ENCODE results near the gene EFHC1. TPM values are rescaled to one million over a fixed set of nuclear protein-coding genes. Genes with fewer than 3 reads are reported as not detected.

The EFHC1 gene
- total RNA-seq, 3 donors from 2014 or later: 26.2 to 55.8 (median 36.7) TPM

DNA sequence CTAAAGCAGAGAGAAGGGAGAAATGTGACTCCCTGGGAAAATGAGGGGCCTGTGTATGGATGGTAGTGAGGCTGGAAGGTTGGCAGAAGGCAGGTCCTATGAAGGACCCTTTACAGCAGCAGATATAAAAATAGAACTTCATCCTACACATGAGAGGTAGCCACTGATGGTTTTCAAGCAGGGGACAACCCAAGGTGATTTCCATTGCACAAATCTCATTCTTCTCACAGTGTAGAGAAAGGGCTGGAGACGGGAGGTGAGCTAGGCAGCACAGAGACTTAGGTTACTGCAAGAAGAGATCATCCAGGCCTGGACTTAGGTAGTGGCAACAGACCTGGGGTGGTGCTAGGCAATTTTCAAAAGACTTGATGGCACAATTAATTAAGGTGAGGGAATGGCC lies 126.0 kb downstream of the EFHC1 start:
- Histone ChIP-seq H3K4me3 (no peak overlapping the region), H3K4me1 (peaks cover 6 to 12% of the 10 kb centered on the region in 2 donors), H3K36me3 (no peaks in the 10 kb centered on the region), H3K9me3 (no peaks in the 10 kb centered on the region), H3K27ac (peak overlapping the region in 1 of 2 donors; percentile 83), H3K27me3 (no peaks in the 10 kb centered on the region)
- no peak for DNase-seq (ENCODE audit: low spot score in 2 of 2)
- TF ChIP-seq POLR2AphosphoS5 (IDR thresholded peaks at IDR 0.05) (no peak), POLR2A (IDR thresholded peaks at IDR 0.05) (no peak)
- TF ChIP-seq, protein P1, sequence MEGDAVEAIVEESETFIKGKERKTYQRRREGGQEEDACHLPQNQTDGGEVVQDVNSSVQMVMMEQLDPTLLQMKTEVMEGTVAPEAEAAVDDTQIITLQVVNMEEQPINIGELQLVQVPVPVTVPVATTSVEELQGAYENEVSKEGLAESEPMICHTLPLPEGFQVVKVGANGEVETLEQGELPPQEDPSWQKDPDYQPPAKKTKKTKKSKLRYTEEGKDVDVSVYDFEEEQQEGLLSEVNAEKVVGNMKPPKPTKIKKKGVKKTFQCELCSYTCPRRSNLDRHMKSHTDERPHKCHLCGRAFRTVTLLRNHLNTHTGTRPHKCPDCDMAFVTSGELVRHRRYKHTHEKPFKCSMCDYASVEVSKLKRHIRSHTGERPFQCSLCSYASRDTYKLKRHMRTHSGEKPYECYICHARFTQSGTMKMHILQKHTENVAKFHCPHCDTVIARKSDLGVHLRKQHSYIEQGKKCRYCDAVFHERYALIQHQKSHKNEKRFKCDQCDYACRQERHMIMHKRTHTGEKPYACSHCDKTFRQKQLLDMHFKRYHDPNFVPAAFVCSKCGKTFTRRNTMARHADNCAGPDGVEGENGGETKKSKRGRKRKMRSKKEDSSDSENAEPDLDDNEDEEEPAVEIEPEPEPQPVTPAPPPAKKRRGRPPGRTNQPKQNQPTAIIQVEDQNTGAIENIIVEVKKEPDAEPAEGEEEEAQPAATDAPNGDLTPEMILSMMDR (IDR thresholded peaks at IDR 0.05): no peak
- intact Hi-C loops (cut with DNase I; ENCODE audit: low total_unique reads): no loop called here

DNA sequence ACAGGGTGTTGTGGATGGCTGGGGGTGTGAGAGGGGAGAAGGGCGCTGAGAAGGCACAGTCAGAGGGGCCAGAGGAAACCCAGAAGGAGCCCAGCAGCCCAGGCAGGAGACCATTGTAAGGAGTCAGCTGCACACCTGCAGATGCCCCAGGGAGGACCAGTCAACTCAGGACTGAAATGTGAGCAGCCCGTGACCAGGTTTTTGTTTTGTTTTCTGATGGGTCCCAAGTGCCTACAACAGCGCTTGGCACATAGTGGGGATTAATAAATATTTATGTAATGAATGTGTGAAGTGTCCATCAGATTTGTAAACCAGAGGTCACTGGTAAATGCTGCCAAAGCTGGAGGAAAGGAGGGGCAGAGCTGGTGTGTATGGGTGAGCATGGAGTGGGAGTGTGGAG lies 126.5 kb downstream of the EFHC1 start:
- intact Hi-C loops (cut with DNase I; ENCODE audit: low total_unique reads): no loop called here
- Histone ChIP-seq H3K27ac (peak overlapping the region in 1 of 2 donors; percentile 26), H3K36me3 (no peaks in the 10 kb centered on the region), H3K4me3 (no peak overlapping the region), H3K27me3 (no peaks in the 10 kb centered on the region), H3K4me1 (peaks cover 11 to 16% of the 10 kb centered on the region in 2 donors), H3K9me3 (no peaks in the 10 kb centered on the region)
- TF ChIP-seq POLR2AphosphoS5 (IDR thresholded peaks at IDR 0.05): no peak
- no peak for TF ChIP-seq POLR2A (IDR thresholded peaks at IDR 0.05)
- TF ChIP-seq, protein P1 (IDR thresholded peaks at IDR 0.05): no peak
- no peak for DNase-seq (ENCODE audit: low spot score in 2 of 2)

DNA sequence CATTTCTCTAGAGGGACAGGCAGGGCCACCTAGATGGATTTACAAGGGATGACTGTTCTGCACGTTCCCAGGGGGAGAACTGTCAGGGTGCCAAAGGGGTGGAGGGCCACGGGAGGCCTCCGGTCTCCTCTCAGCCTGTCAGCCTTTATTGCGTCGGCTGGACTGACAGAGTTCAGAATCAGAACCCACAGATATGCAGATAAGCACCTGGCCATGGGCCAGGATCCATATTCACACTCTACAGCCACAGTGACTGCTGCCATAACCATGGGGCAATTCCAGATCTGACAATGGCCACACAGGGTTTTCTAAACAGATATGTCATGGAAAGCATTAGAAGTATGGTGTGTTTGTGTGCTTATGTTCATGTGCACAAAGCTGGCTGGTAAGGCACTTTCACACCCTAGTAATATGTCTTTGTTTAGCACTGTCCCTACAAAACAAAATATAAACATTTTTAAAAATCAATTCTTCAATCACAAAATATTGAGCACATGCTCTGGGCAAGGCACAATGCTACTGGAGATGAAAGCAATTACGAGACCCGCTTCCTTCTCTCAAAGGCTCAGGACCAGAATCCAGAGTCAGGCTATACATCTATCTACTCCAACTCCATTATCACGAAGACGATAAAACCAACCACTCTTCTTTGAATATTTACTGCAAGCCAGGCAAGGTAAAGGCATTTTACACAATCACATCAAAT lies 127.7 kb downstream of the EFHC1 start:
- TF ChIP-seq, protein P1 (IDR thresholded peaks at IDR 0.05): no peak
- TF ChIP-seq POLR2A (IDR thresholded peaks at IDR 0.05): no peak
- TF ChIP-seq POLR2AphosphoS5 (IDR thresholded peaks at IDR 0.05): no peak
- no peak for DNase-seq (ENCODE audit: low spot score in 2 of 2)
- peak overlapping the region in 1 of 2 donors; percentile 60 for H3K27ac ChIP-seq
- H3K4me1 ChIP-seq: peaks cover 13 to 26% of the 10 kb centered on the region in 2 donors
- H3K36me3 ChIP-seq: no peaks in the 10 kb centered on the region
- H3K27me3 ChIP-seq: no peaks in the 10 kb centered on the region
- intact Hi-C loops (cut with DNase I; ENCODE audit: low total_unique reads): no loop called here
- H3K4me3 ChIP-seq: no peak overlapping the region
- H3K9me3 ChIP-seq: no peaks in the 10 kb centered on the region

DNA sequence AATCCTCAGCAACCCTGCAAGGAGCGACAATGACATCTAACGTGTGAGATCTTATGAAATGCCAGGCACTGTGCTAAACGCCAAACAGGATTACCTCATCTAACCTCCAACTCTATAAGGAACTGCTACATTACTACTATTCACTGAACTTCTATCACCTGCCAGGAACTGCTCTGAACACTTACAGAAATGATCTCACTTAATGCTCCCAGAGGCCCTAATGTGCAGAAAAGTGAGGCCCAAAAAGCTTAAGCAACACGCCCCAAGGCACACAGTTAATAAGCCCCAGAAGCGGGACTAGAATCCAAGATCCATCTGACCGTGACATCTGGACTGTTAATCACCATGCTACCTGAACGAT lies 128.2 kb downstream of the EFHC1 start:
- no peak for TF ChIP-seq POLR2A (IDR thresholded peaks at IDR 0.05)
- TF ChIP-seq, protein P1 (IDR thresholded peaks at IDR 0.05): no peak
- no peak for TF ChIP-seq POLR2AphosphoS5 (IDR thresholded peaks at IDR 0.05)
- Histone ChIP-seq H3K9me3 (no peaks in the 10 kb centered on the region), H3K27ac (peak overlapping the region in 1 of 2 donors; percentile 60), H3K4me3 (no peak overlapping the region), H3K4me1 (peaks cover 13 to 31% of the 10 kb centered on the region in 2 donors), H3K27me3 (no peaks in the 10 kb centered on the region), H3K36me3 (no peaks in the 10 kb centered on the region)
- intact Hi-C loops (cut with DNase I; ENCODE audit: low total_unique reads): no loop called here
- DNase-seq (ENCODE audit: low spot score in 2 of 2): no peak

DNA sequence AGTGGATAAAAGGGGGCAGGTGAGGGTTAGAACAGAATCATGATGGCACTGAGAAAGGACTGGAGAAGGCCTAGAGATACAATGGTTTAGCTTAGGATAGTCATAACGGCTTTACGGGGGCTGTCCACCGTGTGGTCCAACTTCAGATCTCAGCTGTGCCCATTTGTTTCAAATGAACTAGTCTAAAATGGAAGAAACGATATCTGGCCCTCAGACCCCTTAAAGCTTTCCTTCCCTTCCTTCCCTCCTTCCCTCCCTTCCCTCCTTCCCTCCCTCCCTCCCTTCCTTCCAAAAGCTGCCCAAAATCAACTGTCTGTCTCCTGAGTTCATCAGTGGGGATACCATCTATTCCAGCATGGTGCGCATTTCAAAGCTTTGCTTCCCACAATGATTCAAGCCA lies 128.9 kb downstream of the EFHC1 start:
- DNase-seq (ENCODE audit: low spot score in 2 of 2): no peak
- TF ChIP-seq POLR2A (IDR thresholded peaks at IDR 0.05) (no peak), POLR2AphosphoS5 (IDR thresholded peaks at IDR 0.05) (no peak)
- TF ChIP-seq, protein P1 (IDR thresholded peaks at IDR 0.05): no peak
- H3K27ac ChIP-seq: peak overlapping the region in 1 of 2 donors; percentile 60
- no peaks in the 10 kb centered on the region for H3K36me3 ChIP-seq
- H3K27me3 ChIP-seq: no peaks in the 10 kb centered on the region
- peaks cover 8 to 29% of the 10 kb centered on the region in 2 donors for H3K4me1 ChIP-seq
- H3K9me3 ChIP-seq: no peaks in the 10 kb centered on the region
- intact Hi-C loops (cut with DNase I; ENCODE audit: low total_unique reads): no loop called here
- H3K4me3 ChIP-seq: no peak overlapping the region

All from breast epithelium (tissue), 4 donors.